WERI-Rb-1 (cell line): Measurements from ENCODE around the gene CRYBG3.

Experiments
- DNase-seq: peaks from one replicate; pipeline ENCODE4 v3.0.0-alpha.2; 2020
- H3K27ac ChIP-seq: fragments of 250-450 bp; sonication (Bioruptor Pico); 2 replicates; pipeline ENCODE4 v1.5.1; 2020; ENCODE audit warnings: mild to moderate bottlenecking, moderate library complexity
- H3K27me3 ChIP-seq: fragments of 250-450 bp; sonication (Bioruptor Pico); 2 replicates; pipeline ENCODE4 v1.5.1; 2021; ENCODE audit warnings: mild to moderate bottlenecking, low read depth, moderate library complexity; ENCODE audit not compliant: insufficient read depth, severe bottlenecking
- H3K36me3 ChIP-seq: fragments of 250-450 bp; sonication (Bioruptor Pico); 2 replicates; pipeline ENCODE4 v1.5.1; 2020; ENCODE audit warnings: mild to moderate bottlenecking, moderate library complexity
- H3K4me3 ChIP-seq: 2 replicates; pipeline ENCODE4 v1.5.1; 2011; ENCODE audit warnings: low read depth, mild to moderate bottlenecking, control low read depth, low read length
- H3K9me3 ChIP-seq: fragments of 250-450 bp; sonication (Bioruptor Pico); 2 replicates; pipeline ENCODE4 v1.5.1; 2021; ENCODE audit warnings: mild to moderate bottlenecking, moderate library complexity; ENCODE audit not compliant: severe bottlenecking
- CTCF ChIP-seq: IDR thresholded peaks from 2 replicates; pipeline ENCODE4 v1.5.1; 2011; ENCODE audit warnings: low read depth, mild to moderate bottlenecking, control low read depth, inconsistent platforms, low read length

CRYBG3 gene

DNA sequence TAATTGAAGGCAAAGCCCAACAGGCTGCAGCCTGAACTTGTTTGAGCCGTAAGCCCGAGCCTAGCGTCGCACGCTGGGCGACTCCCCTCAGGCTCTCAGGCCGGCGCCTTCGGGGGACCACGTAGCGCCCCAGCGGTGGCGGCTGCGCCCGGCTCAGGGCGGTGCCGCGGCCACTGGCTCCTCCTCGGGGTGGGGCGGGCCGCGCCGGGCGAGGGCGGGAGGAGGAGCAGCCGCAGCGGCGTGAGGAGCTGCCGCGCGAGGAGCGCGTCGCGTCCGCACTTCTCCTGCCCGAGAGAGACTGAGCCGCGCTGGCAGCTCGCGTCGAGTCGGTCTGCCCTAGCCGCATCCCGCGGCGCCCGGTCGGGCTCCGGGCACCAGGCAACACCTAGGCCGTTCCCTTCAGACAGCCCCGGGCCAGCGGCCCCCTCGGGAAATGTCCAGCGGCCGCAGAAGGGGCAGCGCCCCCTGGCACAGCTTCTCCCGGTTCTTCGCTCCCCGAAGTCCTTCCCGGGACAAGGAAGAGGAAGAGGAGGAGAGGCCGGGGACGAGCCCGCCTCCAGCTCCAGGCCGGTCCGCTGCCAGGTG lies at the start of gene CRYBG3:
CRYBG3 (plus strand) TSS at position 238 of the 585 bp plus-strand sequence; CDS start at position 434, 196 bp downstream.
- no peaks in the 10 kb centered on the region for H3K9me3 ChIP-seq
- H3K27ac ChIP-seq, result peak within 1 kb of the TSS; percentile 85
- H3K4me3 ChIP-seq, result peak within 1 kb of the TSS; percentile 71
- H3K36me3 ChIP-seq, result peaks cover 4% of the 10 kb centered on the region; the same call in 1 of the 2 replicates
- DNase-seq, result peak; percentile 83
- no peaks in the 10 kb centered on the region for H3K27me3 ChIP-seq
- peak; percentile 24; the same call in 1 of the 2 replicates for TF ChIP-seq CTCF

- no peak for TF ChIP-seq CTCF
- Histone ChIP-seq H3K4me3 (no peak overlapping the region), H3K9me3 (peaks cover 10% of the 10 kb centered on the region), H3K27ac (no peak overlapping the region), H3K36me3 (peaks cover 49% of the 10 kb centered on the region), H3K27me3 (no peaks in the 10 kb centered on the region)
- DNase-seq, result no peak
These were observed 48.9 kb upstream of the CRYBG3 start for GRCh38 chr3:97772926-97773325.

- no peaks in the 10 kb centered on the region for H3K9me3 ChIP-seq
- H3K27ac ChIP-seq, result no peak overlapping the region
- TF ChIP-seq CTCF, result no peak
- DNase-seq, result no peak
- H3K4me3 ChIP-seq, result no peak overlapping the region
- no peaks in the 10 kb centered on the region for H3K27me3 ChIP-seq
- peaks cover 20% of the 10 kb centered on the region for H3K36me3 ChIP-seq
These were observed 43.7 kb upstream of the CRYBG3 start for GRCh38 chr3:97778152-97778551.

GRCh38 chr3:97793420-97794019 lies 28.3 kb upstream of the CRYBG3 start:
- Histone ChIP-seq H3K27me3 (no peaks in the 10 kb centered on the region), H3K36me3 (no peaks in the 10 kb centered on the region), H3K4me3 (no peak overlapping the region), H3K9me3 (no peaks in the 10 kb centered on the region), H3K27ac (no peak overlapping the region)
- DNase-seq, result no peak
- TF ChIP-seq CTCF, result peak; percentile 67

GRCh38 chr3:97795951-97796350 lies 25.9 kb upstream of the CRYBG3 start:
- H3K27ac ChIP-seq, result no peak overlapping the region
- no peak for DNase-seq
- no peak overlapping the region for H3K4me3 ChIP-seq
- H3K9me3 ChIP-seq, result no peaks in the 10 kb centered on the region
- no peaks in the 10 kb centered on the region for H3K36me3 ChIP-seq
- no peak for TF ChIP-seq CTCF
- no peaks in the 10 kb centered on the region for H3K27me3 ChIP-seq
